ENCODE data around the gene SLC7A7. TPM values are rescaled to one million over a fixed set of nuclear protein-coding genes. Genes with fewer than 3 reads are reported as not detected.

Gene SLC7A7
- total and polyA plus RNA-seq, 9 of the 15 experiments (the other 6 are each of a cell fraction or from before 2014, with no cell fraction given): 0.07 to 0.68 (median 0.41) TPM

DNA sequence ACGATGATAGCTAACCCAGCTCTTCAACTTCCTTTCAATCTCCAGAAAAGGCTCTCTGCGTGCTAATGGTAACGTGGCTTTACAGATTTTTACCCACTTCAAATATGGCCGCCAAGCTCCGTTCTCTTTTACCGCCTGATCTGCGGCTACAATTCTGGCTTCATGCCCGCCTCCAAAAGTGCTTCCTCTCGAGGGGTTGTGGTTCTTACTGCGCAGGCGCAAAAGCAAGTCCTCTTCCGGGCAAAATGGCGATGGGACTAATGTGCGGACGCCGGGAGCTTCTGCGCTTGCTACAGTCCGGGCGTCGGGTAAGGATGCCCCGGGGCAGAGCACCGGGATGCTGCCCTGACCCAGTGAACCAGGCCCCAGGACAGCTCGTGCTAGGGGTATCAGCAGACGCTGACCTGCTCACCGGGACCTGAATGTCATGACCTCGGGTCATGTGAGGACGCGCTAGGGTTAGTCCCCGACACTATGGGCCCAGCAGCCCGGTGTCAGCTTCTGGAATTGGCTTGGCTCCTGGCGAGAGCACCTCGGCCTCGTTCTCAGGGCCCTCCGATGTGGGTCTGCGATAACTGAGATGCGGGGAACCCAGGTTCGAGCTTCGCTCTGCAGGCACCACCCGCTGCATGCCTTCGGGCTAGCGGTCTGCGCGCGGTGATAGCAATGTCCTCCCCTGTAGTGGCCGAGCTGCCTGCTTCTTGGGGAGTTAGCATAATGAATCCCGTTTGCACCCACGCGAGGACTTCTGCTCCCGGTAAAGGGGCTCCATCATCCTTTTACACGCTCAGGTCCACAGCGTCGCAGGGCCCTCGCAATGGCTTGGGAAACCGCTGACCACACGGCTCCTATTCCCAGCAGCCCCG is 48.5 kb downstream of the SLC7A7 start, which contains the start of gene OXA1L (continued):
- TF ChIP-seq, protein P1, sequence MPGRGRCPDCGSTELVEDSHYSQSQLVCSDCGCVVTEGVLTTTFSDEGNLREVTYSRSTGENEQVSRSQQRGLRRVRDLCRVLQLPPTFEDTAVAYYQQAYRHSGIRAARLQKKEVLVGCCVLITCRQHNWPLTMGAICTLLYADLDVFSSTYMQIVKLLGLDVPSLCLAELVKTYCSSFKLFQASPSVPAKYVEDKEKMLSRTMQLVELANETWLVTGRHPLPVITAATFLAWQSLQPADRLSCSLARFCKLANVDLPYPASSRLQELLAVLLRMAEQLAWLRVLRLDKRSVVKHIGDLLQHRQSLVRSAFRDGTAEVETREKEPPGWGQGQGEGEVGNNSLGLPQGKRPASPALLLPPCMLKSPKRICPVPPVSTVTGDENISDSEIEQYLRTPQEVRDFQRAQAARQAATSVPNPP (IDR thresholded peaks at IDR 0.05; ENCODE audit: borderline replicate concordance, insufficient read depth, insufficient read length): no peak
- no peak for TF ChIP-seq HOXB6 (CRISPR knock-in tag; IDR thresholded peaks at IDR 0.05; ENCODE audit: borderline replicate concordance)
- TF ChIP-seq, protein P2, sequence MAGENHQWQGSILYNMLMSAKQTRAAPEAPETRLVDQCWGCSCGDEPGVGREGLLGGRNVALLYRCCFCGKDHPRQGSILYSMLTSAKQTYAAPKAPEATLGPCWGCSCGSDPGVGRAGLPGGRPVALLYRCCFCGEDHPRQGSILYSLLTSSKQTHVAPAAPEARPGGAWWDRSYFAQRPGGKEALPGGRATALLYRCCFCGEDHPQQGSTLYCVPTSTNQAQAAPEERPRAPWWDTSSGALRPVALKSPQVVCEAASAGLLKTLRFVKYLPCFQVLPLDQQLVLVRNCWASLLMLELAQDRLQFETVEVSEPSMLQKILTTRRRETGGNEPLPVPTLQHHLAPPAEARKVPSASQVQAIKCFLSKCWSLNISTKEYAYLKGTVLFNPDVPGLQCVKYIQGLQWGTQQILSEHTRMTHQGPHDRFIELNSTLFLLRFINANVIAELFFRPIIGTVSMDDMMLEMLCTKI (IDR thresholded peaks at IDR 0.05; ENCODE audit: partially characterized antibody): no peak
- TF ChIP-seq DPF2 (IDR thresholded peaks at IDR 0.05): no peak
- TF ChIP-seq, protein P3, sequence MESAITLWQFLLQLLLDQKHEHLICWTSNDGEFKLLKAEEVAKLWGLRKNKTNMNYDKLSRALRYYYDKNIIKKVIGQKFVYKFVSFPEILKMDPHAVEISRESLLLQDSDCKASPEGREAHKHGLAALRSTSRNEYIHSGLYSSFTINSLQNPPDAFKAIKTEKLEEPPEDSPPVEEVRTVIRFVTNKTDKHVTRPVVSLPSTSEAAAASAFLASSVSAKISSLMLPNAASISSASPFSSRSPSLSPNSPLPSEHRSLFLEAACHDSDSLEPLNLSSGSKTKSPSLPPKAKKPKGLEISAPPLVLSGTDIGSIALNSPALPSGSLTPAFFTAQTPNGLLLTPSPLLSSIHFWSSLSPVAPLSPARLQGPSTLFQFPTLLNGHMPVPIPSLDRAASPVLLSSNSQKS (CRISPR knock-in tag; IDR thresholded peaks at IDR 0.05): no peak
- TF ChIP-seq POLR2G (IDR thresholded peaks at IDR 0.05; ENCODE audit: low read depth, low read length): peak; percentile 90
- 0 out of 2 replicates have a peak, but pooled peaks have one; percentile 21 for TF ChIP-seq JUNB (CRISPR knock-in tag; conservative IDR thresholded peaks at IDR 0.05)
- TF ChIP-seq MCM3 (IDR thresholded peaks at IDR 0.05): no peak
- peak; percentile 89; the same call in 1 of the 2 replicates for TF ChIP-seq BRD4 (IDR thresholded peaks at IDR 0.05)
- 0 out of 2 replicates have a peak, but pooled peaks have one; percentile 42 for TF ChIP-seq RNF2 (IDR thresholded peaks at IDR 0.05)
- TF ChIP-seq, protein P4, sequence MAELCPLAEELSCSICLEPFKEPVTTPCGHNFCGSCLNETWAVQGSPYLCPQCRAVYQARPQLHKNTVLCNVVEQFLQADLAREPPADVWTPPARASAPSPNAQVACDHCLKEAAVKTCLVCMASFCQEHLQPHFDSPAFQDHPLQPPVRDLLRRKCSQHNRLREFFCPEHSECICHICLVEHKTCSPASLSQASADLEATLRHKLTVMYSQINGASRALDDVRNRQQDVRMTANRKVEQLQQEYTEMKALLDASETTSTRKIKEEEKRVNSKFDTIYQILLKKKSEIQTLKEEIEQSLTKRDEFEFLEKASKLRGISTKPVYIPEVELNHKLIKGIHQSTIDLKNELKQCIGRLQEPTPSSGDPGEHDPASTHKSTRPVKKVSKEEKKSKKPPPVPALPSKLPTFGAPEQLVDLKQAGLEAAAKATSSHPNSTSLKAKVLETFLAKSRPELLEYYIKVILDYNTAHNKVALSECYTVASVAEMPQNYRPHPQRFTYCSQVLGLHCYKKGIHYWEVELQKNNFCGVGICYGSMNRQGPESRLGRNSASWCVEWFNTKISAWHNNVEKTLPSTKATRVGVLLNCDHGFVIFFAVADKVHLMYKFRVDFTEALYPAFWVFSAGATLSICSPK (IDR thresholded peaks at IDR 0.05; ENCODE audit: borderline replicate concordance): no peak
- no peak for TF ChIP-seq HDAC8 (tag; IDR thresholded peaks at IDR 0.05)
- TF ChIP-seq NCOA4 (IDR thresholded peaks at IDR 0.05; ENCODE audit: partially characterized antibody): no peak
- TF ChIP-seq, protein P5, sequence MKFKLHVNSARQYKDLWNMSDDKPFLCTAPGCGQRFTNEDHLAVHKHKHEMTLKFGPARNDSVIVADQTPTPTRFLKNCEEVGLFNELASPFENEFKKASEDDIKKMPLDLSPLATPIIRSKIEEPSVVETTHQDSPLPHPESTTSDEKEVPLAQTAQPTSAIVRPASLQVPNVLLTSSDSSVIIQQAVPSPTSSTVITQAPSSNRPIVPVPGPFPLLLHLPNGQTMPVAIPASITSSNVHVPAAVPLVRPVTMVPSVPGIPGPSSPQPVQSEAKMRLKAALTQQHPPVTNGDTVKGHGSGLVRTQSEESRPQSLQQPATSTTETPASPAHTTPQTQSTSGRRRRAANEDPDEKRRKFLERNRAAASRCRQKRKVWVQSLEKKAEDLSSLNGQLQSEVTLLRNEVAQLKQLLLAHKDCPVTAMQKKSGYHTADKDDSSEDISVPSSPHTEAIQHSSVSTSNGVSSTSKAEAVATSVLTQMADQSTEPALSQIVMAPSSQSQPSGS (CRISPR knock-in tag; IDR thresholded peaks at IDR 0.05): no peak
- peak; percentile 22; the same call in 1 of the 2 replicates for TF ChIP-seq ZNF316 (IDR thresholded peaks at IDR 0.05)
- TF ChIP-seq, protein P6, sequence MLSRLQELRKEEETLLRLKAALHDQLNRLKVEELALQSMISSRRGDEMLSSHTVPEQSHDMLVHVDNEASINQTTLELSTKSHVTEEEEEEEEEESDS (CRISPR knock-in tag; IDR thresholded peaks at IDR 0.05): no peak
- peak; percentile 59 for TF ChIP-seq ATF7 (IDR thresholded peaks at IDR 0.05)
- TF ChIP-seq, protein P7, sequence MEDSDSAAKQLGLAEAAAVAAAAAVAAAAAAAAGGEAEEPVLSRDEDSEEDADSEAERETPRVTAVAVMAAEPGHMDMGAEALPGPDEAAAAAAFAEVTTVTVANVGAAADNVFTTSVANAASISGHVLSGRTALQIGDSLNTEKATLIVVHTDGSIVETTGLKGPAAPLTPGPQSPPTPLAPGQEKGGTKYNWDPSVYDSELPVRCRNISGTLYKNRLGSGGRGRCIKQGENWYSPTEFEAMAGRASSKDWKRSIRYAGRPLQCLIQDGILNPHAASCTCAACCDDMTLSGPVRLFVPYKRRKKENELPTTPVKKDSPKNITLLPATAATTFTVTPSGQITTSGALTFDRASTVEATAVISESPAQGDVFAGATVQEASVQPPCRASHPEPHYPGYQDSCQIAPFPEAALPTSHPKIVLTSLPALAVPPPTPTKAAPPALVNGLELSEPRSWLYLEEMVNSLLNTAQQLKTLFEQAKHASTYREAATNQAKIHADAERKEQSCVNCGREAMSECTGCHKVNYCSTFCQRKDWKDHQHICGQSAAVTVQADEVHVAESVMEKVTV (CRISPR knock-in tag; IDR thresholded peaks at IDR 0.05): 0 out of 2 replicates have a peak, but pooled peaks have one; percentile 10
- no peak for TF ChIP-seq HDAC6 (IDR thresholded peaks at IDR 0.05; ENCODE audit: low read depth, low read length)
- TF ChIP-seq NCOR1 (IDR thresholded peaks at IDR 0.05): no peak; the same call in 1 of the 2 replicates
